Mesenchymal stem cell (in vitro differentiated cells and primary cell): Measurements from ENCODE around the gene FGF22.

Experiments
- DNase-seq: peaks from one replicate; pipeline ENCODE4 v3.0.0-alpha.2; 2013
- H2AFZ ChIP-seq: one replicate; pipeline ENCODE4 v1.6.1; 2013; ENCODE audit warnings: low read depth, mild to moderate bottlenecking, control low read depth, inconsistent platforms, low read length, moderate library complexity
- H2AK5ac ChIP-seq: 2 replicates; pipeline ENCODE4 v1.6.1; 2013; ENCODE audit warnings: low read length, moderate library complexity, mild to moderate bottlenecking, inconsistent platforms; ENCODE audit not compliant: severe bottlenecking
- H2BK120ac ChIP-seq: one replicate; pipeline ENCODE4 v1.6.1; 2013; ENCODE audit warnings: low read depth, mild to moderate bottlenecking, inconsistent platforms, low read length, moderate library complexity
- H2BK12ac ChIP-seq, 2 experiments: one replicate each; pipeline ENCODE4 v1.6.1; 2013; ENCODE audit warnings: inconsistent platforms in 2 of 2, low read length in 2 of 2, mild to moderate bottlenecking in 2 of 2, moderate library complexity in 2 of 2, control low read depth in 1 of 2
- H2BK15ac ChIP-seq: one replicate; pipeline ENCODE4 v1.6.1; 2013; ENCODE audit warnings: mild to moderate bottlenecking, low read depth, inconsistent platforms; ENCODE audit not compliant: poor library complexity, severe bottlenecking
- H2BK5ac ChIP-seq: 2 replicates; pipeline ENCODE4 v1.6.1; 2013; ENCODE audit warnings: low read depth, mild to moderate bottlenecking, low read length, control low read depth, inconsistent platforms; ENCODE audit not compliant: poor library complexity, severe bottlenecking
- H3K14ac ChIP-seq, 2 experiments: one replicate each; pipeline ENCODE4 v1.6.1; 2013; ENCODE audit warnings: inconsistent platforms in 2 of 2, low read length in 2 of 2, control low read depth in 1 of 2, mild to moderate bottlenecking in 1 of 2, moderate library complexity in 1 of 2
- H3K18ac ChIP-seq, 2 experiments: one replicate each; pipeline ENCODE4 v1.6.1; 2013; ENCODE audit warnings: inconsistent platforms in 2 of 2, low read length in 2 of 2, control low read depth in 1 of 2, low read depth in 1 of 2, mild to moderate bottlenecking in 1 of 2
- H3K23ac ChIP-seq, 2 experiments: one replicate each; pipeline ENCODE4 v1.6.1; 2013; ENCODE audit warnings: inconsistent platforms in 2 of 2, low read length in 2 of 2, mild to moderate bottlenecking in 2 of 2, moderate library complexity in 2 of 2, control low read depth in 1 of 2
- H3K27ac ChIP-seq: 2 replicates; pipeline ENCODE4 v1.5.1; 2013; ENCODE audit warnings: mild to moderate bottlenecking, moderate library complexity, low read length, control low read depth, inconsistent platforms; ENCODE audit not compliant: poor library complexity, severe bottlenecking
- H3K27me3 ChIP-seq, 2 experiments: 2 replicates each; pipeline versions ENCODE4 v1.6.1 to v1.7.0; 2013; ENCODE audit warnings: low read length in 2 of 2, mild to moderate bottlenecking in 2 of 2, moderate library complexity in 2 of 2, control low read depth in 1 of 2, inconsistent platforms in 1 of 2; ENCODE audit not compliant: control insufficient read depth in 1 of 2, insufficient read depth in 1 of 2
- H3K36me3 ChIP-seq, 2 experiments: 2 replicates each; pipeline versions ENCODE4 v1.6.1 to v1.7.0; 2013; ENCODE audit warnings: low read length in 2 of 2, control low read depth in 1 of 2, inconsistent platforms in 1 of 2, low read depth in 1 of 2, mild to moderate bottlenecking in 1 of 2; ENCODE audit not compliant: insufficient read depth in 2 of 2, control insufficient read depth in 1 of 2
- H3K4ac ChIP-seq, 2 experiments: one replicate each; pipeline ENCODE4 v1.6.1; 2013; ENCODE audit warnings: inconsistent platforms in 2 of 2, low read length in 2 of 2, mild to moderate bottlenecking in 2 of 2, moderate library complexity in 2 of 2, control low read depth in 1 of 2, low read depth in 1 of 2
- H3K4me1 ChIP-seq: 2 replicates; pipeline ENCODE4 v1.6.1; 2013; ENCODE audit warnings: low read depth, low read length, control low read depth; ENCODE audit not compliant: control insufficient read depth, insufficient read depth
- H3K4me2 ChIP-seq: 2 replicates; pipeline ENCODE4 v1.6.1; 2013; ENCODE audit warnings: low read length, mild to moderate bottlenecking, inconsistent platforms; ENCODE audit not compliant: poor library complexity, severe bottlenecking
- H3K4me3 ChIP-seq, 2 experiments: 2 replicates each; pipeline versions ENCODE4 v1.5.1 to v1.7.0; 2013; ENCODE audit warnings: low read length in 2 of 2, mild to moderate bottlenecking in 2 of 2, control low read depth in 1 of 2, low read depth in 1 of 2; ENCODE audit not compliant: insufficient read depth in 1 of 2
- H3K79me1 ChIP-seq: replicated peaks from 2 replicates; pipeline ENCODE4 v1.6.1; 2013; ENCODE audit warnings: mild to moderate bottlenecking, control low read depth, low read length, inconsistent platforms; ENCODE audit not compliant: poor library complexity, severe bottlenecking
- H3K9ac ChIP-seq: 2 replicates; pipeline ENCODE4 v1.7.0; 2013; ENCODE audit warnings: mild to moderate bottlenecking, low read length, moderate library complexity
- H3K9me3 ChIP-seq: 2 replicates; pipeline ENCODE4 v1.7.0; 2013; ENCODE audit warnings: mild to moderate bottlenecking, low read length; ENCODE audit not compliant: control insufficient read depth
- H4K8ac ChIP-seq: one replicate; pipeline ENCODE4 v1.6.1; 2013; ENCODE audit warnings: inconsistent platforms, mild to moderate bottlenecking, low read length, moderate library complexity
- H4K91ac ChIP-seq: one replicate; pipeline ENCODE4 v1.6.1; 2013; ENCODE audit warnings: mild to moderate bottlenecking, low read length, inconsistent platforms
- WGBS: methylation state at CpG from one replicate; pipeline ENCODE4 v1.1.7; 2013; ENCODE audit warnings: mixed read lengths; 5-methylcytosine and 5-hydroxymethylcytosine counted together

The FGF22 gene

DNA sequence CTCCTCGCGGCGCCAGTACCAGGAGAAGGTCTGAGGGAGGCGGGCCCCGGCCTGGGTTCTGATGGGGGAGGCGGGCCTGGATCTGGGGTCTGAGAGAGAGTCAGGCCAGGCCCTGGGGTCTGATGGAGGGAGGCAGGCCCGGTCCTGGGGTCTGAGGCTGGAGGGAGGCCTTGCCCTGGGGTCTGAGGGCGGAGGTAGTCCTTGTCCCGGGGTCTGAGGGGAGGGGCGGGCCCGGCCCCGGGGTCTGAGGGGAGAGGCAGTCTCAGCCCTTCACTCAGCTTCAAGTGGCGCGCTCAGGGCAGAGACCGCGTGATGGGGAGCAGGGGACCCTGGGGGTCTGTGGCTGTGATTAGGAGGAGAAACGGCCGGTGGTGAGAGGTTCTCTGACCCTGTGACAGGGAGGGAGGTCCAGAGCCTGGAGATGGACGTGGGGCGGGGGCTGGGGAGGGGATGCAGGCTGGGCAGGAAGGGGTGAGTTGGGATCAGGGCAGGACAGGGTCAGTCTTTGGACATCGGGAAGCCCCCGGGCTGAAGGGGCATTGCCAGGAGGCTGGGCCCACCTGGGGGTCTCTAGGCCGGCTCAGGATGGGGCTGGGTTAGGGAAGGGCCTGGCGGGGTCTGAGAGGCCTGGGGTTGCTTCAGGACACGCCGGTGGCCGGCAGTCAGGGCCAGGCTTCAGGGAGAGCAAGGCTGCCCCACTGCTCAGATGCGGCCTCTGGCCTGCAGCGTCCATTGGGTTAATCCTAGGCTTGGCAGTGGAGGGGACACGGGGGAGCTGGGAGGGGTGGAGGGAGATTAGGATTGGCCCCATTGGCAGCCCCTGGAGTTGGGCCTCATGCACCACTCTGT lies 31.3 kb upstream of the FGF22 start:
- no peak for DNase-seq
- no peak overlapping the region for H3K18ac ChIP-seq
- H3K4me2 ChIP-seq: no peak overlapping the region
- peak overlapping the region; percentile 7 for H2AK5ac ChIP-seq
- H3K4me3 ChIP-seq: no peak overlapping the region
- H3K27me3 ChIP-seq: no peaks in the 10 kb centered on the region
- 84% methylated on average over 28 of the region's 30 CpGs for WGBS
- H3K36me3 ChIP-seq: peaks cover 0 to 9% of the 10 kb centered on the region in 2 experiments
- H2AFZ ChIP-seq: no peak overlapping the region
- H3K4ac ChIP-seq: no peak overlapping the region
- H2BK15ac ChIP-seq: no peak overlapping the region
- H3K79me1 ChIP-seq: peaks cover 1% of the 10 kb centered on the region
- no peak overlapping the region for H2BK12ac ChIP-seq
- H4K91ac ChIP-seq: no peak overlapping the region
- no peak overlapping the region for H3K23ac ChIP-seq
- H2BK5ac ChIP-seq: no peak overlapping the region
- no peaks in the 10 kb centered on the region for H3K9me3 ChIP-seq
- H4K8ac ChIP-seq: no peak overlapping the region
- H3K9ac ChIP-seq: no peak overlapping the region
- peaks cover 35% of the 10 kb centered on the region for H3K4me1 ChIP-seq
- H2BK120ac ChIP-seq: no peak overlapping the region
- H3K14ac ChIP-seq: no peak overlapping the region
- H3K27ac ChIP-seq: no peak overlapping the region

DNA sequence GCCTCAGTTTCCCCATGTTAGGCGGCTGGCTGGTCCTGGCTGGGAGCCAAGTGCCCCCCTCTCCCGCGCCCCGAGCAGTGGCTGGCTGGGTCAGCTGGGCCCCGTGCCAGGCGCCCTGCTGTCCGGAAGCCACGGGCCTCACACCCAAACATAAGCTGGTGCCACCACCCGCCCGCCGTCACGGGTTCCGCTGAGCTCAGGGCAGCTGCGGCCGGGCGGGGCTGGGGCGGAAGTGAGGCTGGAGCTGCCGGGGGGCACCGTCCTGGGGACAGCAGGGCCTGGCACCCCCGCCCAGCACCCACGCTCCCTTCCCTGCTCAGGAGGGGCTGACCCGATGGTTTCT lies 30.7 kb upstream of the FGF22 start:
- H3K18ac ChIP-seq: no peak overlapping the region
- no peak for DNase-seq
- no peak overlapping the region for H2BK15ac ChIP-seq
- no peak overlapping the region for H2BK5ac ChIP-seq
- H3K4ac ChIP-seq: no peak overlapping the region
- no peak overlapping the region for H3K9ac ChIP-seq
- no peak overlapping the region for H2BK12ac ChIP-seq
- WGBS: 94% methylated on average over 22 of the region's 22 CpGs
- H3K14ac ChIP-seq: no peak overlapping the region
- no peaks in the 10 kb centered on the region for H3K27me3 ChIP-seq
- H3K23ac ChIP-seq: no peak overlapping the region
- no peak overlapping the region for H3K27ac ChIP-seq
- H4K8ac ChIP-seq: no peak overlapping the region
- H2AK5ac ChIP-seq: peak overlapping the region; percentile 63
- H3K9me3 ChIP-seq: no peaks in the 10 kb centered on the region
- H2BK120ac ChIP-seq: no peak overlapping the region
- no peak overlapping the region for H3K4me3 ChIP-seq
- peaks cover 1% of the 10 kb centered on the region for H3K79me1 ChIP-seq
- peaks cover 0 to 14% of the 10 kb centered on the region in 2 experiments for H3K36me3 ChIP-seq
- no peak overlapping the region for H3K4me2 ChIP-seq
- no peak overlapping the region for H2AFZ ChIP-seq
- no peak overlapping the region for H4K91ac ChIP-seq
- peaks cover 36% of the 10 kb centered on the region for H3K4me1 ChIP-seq

DNA sequence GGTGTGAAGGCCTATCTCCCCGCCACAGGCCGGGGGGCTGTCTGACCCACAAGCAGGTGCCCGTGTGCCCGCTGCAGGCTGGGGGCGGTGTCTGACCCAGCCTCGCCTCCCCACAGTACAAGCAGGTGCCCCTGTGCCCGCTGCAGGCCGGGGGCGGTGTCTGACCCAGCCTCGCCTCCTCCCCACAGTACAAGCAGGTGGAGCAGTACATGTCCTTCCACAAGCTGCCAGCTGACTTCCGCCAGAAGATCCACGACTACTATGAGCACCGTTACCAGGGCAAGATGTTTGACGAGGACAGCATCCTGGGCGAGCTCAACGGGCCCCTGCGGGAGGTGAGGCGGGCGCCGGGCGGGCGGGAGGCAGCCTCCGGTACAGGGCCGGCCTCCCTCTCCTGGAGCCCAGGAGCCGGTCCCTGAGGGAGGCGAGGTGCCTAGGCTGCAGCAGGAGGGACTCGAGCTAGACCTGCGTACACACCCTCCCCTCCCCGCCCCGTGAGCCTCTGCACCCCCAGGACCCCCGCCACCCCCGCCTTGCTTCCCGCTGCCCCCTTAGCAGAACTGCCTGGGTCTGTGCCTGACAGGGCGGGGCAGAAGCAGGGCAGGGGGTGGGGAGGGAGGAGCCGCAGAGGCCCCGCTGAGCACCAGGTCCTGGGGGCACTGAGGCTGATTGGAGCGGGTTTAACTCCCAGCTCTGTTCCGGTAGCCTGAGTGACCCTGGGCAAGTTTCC lies 29.4 kb upstream of the FGF22 start:
- peak overlapping the region in 1 of 2 experiments; percentile 90 for H3K14ac ChIP-seq
- peaks cover 38% of the 10 kb centered on the region for H3K4me1 ChIP-seq
- peak overlapping the region; percentile 82 for H3K27ac ChIP-seq
- no peaks in the 10 kb centered on the region for H3K9me3 ChIP-seq
- no peak overlapping the region for H2BK5ac ChIP-seq
- H2BK120ac ChIP-seq: no peak overlapping the region
- H3K4ac ChIP-seq: peak overlapping the region in 1 of 2 experiments; percentile 64
- peaks cover 1% of the 10 kb centered on the region for H3K79me1 ChIP-seq
- H3K27me3 ChIP-seq: no peaks in the 10 kb centered on the region
- no peak overlapping the region for H3K4me2 ChIP-seq
- H3K18ac ChIP-seq: peak overlapping the region; percentile 28 to 64
- no peak for DNase-seq
- no peak overlapping the region for H3K23ac ChIP-seq
- H2BK15ac ChIP-seq: peak overlapping the region; percentile 60
- no peak overlapping the region for H2AFZ ChIP-seq
- H2AK5ac ChIP-seq: peak overlapping the region; percentile 43
- 86% methylated on average over 28 of the region's 38 CpGs for WGBS
- peak overlapping the region; percentile 49 for H3K9ac ChIP-seq
- H3K4me3 ChIP-seq: no peak overlapping the region
- peak overlapping the region; percentile 99 for H4K8ac ChIP-seq
- peaks cover 3 to 26% of the 10 kb centered on the region in 2 experiments for H3K36me3 ChIP-seq
- peak overlapping the region in 1 of 2 experiments; percentile 90 for H2BK12ac ChIP-seq
- H4K91ac ChIP-seq: peak overlapping the region; percentile 70
